ENCODE results near the gene SYNE3.
A peak's percentile ranks its signal among the peaks of the same experiment; 100 is the strongest.

The SYNE3 gene

GRCh38 chr14:95504135-95505029, 12.1 kb downstream of the SYNE3 start:
- no peak for DNase-seq

GRCh38 chr14:95503365-95504134, 12.9 kb downstream of the SYNE3 start:
- DNase-seq: no peak

- no peak for DNase-seq
These were observed 14.0 kb downstream of the SYNE3 start for GRCh38 chr14:95502381-95502950.

- no peak for DNase-seq
These were observed 15.6 kb downstream of the SYNE3 start for GRCh38 chr14:95500772-95501401.

GRCh38 chr14:95500201-95500681, 16.2 kb downstream of the SYNE3 start:
- DNase-seq: no peak

- DNase-seq: no peak
These were observed 17.1 kb downstream of the SYNE3 start for GRCh38 chr14:95499354-95499750.

GRCh38 chr14:95498622-95499353, 17.7 kb downstream of the SYNE3 start:
- DNase-seq: no peak

GRCh38 chr14:95497561-95498011, 18.9 kb downstream of the SYNE3 start:
- DNase-seq: no peak

- no peak for DNase-seq
These were observed 19.7 kb downstream of the SYNE3 start for GRCh38 chr14:95496690-95497259.

- no peak for DNase-seq
These were observed 20.3 kb downstream of the SYNE3 start for GRCh38 chr14:95496111-95496681.

GRCh38 chr14:95495538-95496025, 20.9 kb downstream of the SYNE3 start:
- DNase-seq: peak in 1 of 2 donors; percentile 21

- DNase-seq: no peak
These were observed 21.4 kb downstream of the SYNE3 start for GRCh38 chr14:95495076-95495475.

- DNase-seq: no peak
These were observed 22.0 kb downstream of the SYNE3 start for GRCh38 chr14:95494456-95494855.

- no peak for DNase-seq
These were observed 22.5 kb downstream of the SYNE3 start for GRCh38 chr14:95493976-95494375.

GRCh38 chr14:95493503-95493902, 22.9 kb downstream of the SYNE3 start:
- no peak for DNase-seq

- DNase-seq: no peak
These were observed 24.4 kb downstream of the SYNE3 start for GRCh38 chr14:95491936-95492608.

- no peak for DNase-seq
These were observed 25.6 kb downstream of the SYNE3 start for GRCh38 chr14:95490727-95491451.

- no peak for DNase-seq
These were observed 26.3 kb downstream of the SYNE3 start for GRCh38 chr14:95490138-95490509.

- DNase-seq: no peak
These were observed 27.0 kb downstream of the SYNE3 start for GRCh38 chr14:95489214-95490137.

All from stimulated activated CD4-positive, alpha-beta T cell treated with anti-CD3 and anti-CD28 coated beads, Interleukin-2, amount 100 ng/mL, for 24 hours (primary cell).